GM23338 (cell line): ENCODE measurements around the gene FAM50A.

Experiments
- EZH2 ChIP-seq: fragments of 200-600 bp; sonication (generic); IDR thresholded peaks from one replicate; pipeline ENCODE4 v1.8.0; 2017; ENCODE audit warnings: antibody characterized with exemption, mild to moderate bottlenecking, low read depth; ENCODE audit not compliant: unreplicated experiment
- POLR2AphosphoS5 ChIP-seq: IDR thresholded peaks from 2 replicates; pipeline ENCODE4 v1.6.1; 2016; ENCODE audit warnings: antibody characterized with exemption, low read depth
- REST ChIP-seq: IDR thresholded peaks from one replicate; pipeline ENCODE4 v1.6.1; 2018; ENCODE audit warnings: antibody characterized with exemption; ENCODE audit not compliant: unreplicated experiment
- TF ChIP-seq, protein P1 (sequence below), 2 experiments: fragments of 200-600 bp in 1 of 2; sonication (generic) in 1 of 2; conservative IDR thresholded peaks; 2 replicates each; pipeline versions ENCODE4 v1.5.1 to v1.6.1; 2016 to 2017; ENCODE audit warnings: antibody characterized with exemption in 2 of 2, low read depth in 2 of 2, mild to moderate bottlenecking in 2 of 2, moderate library complexity in 1 of 2

DNA sequence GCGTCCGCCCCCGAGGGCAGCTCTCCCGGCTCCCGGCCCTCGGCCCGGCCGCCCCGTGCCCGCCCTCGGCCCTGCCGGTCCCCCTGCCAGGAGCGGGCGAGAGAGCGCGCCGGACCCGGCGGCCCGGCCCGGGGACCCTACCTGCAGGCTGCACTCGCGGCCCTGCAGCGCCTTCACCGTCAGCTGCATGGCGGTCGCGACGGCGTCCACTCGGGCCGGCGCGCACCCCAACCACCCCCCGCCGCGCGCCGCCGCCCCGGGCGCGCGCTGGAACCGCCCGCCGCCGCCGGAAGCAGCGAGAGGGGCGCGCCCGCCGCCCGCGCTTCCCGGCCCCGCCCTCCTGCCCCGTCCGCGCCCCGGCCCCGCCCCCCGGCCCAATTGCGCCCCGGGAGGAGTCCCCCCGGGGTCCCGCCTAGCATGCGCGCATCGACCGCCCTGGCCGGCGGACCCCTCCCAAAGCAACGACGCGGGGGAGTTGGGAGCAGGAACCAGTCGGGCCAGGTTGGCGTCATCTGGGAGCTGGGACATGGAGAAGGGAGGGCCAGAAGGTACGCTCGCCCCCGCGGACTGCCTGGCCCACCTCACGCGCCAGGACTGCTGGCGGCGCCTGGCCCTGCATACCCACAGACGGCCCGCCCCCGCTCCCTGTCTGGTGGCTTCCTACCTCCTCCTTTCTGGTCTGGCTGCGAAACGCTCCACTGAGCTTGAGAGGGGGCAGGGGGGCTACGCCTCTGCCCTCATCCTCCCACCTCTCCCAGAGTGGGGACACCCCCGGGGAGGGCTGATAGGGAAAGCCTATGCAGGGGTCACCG is 42.7 kb downstream of the FAM50A start, which contains the start of gene UBL4A:
- TF ChIP-seq, protein P1, sequence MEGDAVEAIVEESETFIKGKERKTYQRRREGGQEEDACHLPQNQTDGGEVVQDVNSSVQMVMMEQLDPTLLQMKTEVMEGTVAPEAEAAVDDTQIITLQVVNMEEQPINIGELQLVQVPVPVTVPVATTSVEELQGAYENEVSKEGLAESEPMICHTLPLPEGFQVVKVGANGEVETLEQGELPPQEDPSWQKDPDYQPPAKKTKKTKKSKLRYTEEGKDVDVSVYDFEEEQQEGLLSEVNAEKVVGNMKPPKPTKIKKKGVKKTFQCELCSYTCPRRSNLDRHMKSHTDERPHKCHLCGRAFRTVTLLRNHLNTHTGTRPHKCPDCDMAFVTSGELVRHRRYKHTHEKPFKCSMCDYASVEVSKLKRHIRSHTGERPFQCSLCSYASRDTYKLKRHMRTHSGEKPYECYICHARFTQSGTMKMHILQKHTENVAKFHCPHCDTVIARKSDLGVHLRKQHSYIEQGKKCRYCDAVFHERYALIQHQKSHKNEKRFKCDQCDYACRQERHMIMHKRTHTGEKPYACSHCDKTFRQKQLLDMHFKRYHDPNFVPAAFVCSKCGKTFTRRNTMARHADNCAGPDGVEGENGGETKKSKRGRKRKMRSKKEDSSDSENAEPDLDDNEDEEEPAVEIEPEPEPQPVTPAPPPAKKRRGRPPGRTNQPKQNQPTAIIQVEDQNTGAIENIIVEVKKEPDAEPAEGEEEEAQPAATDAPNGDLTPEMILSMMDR (conservative IDR thresholded peaks at IDR 0.05; ENCODE audit: low read depth in 2 of 2): no peak
- peak; percentile 45; the same call in 1 of the 2 replicates for TF ChIP-seq POLR2AphosphoS5
- TF ChIP-seq REST: no peak
- TF ChIP-seq EZH2: no peak
